HG02798 (cell line): ENCODE results near the gene PSMD2.
"Not testable (repeated sequence)": the region's sequence is repeated elsewhere in the genome, so short reads cannot be mapped to it uniquely, and the experiment has no call there.

Experiments
- ATAC-seq: cut with Tn5 transposase; IDR thresholded peaks from one replicate; pipeline ENCODE4 v1.9.1; 2021; ENCODE audit warnings: mild to moderate bottlenecking; ENCODE audit not compliant: unreplicated experiment, poor library complexity

Gene PSMD2

GRCh38 chr3:184337981-184338380 lies 38.9 kb downstream of the PSMD2 start:
- ATAC-seq, result no peak

DNA sequence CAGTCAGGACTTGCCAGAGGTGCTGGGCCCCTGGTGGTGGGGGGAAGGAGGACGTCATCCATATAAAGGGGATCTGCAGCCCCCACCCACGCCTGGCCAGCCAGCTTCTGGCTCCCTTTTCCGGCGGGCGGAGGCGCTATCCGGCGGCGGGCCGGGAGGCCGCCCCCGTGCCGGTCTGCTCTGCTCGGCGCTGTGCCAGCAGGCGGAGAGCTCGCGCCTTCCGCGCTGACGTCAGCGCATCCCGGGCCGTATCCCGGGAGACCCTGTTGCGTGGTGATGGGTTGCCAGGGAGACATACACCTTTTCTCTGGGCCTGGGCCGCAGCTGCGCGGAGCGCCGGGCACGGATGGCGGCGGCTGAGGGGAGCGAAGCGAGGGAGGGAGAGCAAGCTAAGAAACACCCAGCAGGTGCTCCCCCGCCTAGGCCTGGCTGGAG lies 39.5 kb downstream of the PSMD2 start:
- no peak for ATAC-seq

GRCh38 chr3:184339001-184339400 lies 40.0 kb downstream of the PSMD2 start:
- no peak for ATAC-seq

DNA sequence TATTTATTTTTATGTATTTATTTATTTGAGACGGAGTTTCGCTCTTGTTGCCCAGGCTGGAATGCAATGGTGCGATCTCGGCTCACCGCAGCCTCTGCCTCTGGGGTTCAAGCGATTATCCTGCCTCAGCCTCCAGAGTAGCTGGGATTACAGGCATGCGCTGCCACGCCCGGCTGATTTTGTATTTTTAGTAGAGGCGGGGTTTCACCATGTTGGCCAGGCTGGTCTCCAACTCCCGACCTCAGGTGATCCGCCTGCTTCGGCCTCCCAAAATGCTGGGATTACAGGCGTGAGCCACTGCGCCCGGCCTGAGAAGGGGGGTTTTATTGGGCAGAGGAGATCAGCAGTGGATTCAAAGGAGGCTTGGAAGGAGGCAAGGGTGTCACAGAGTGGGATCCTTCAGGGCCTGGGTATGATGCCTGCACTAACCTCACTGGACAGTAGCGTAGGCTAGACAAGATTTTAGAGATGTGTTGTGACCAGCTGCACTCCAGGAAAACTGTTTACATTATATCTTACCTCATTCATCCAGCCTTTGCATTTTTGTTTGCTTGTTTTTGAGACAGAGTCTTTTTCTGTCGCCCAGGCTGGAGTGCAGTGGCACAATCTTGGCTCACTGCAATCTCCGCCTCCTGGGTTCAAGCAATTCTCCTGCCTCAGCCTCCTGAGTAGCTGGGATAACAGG lies 40.6 kb downstream of the PSMD2 start:
- not testable (repeated sequence) for ATAC-seq

DNA sequence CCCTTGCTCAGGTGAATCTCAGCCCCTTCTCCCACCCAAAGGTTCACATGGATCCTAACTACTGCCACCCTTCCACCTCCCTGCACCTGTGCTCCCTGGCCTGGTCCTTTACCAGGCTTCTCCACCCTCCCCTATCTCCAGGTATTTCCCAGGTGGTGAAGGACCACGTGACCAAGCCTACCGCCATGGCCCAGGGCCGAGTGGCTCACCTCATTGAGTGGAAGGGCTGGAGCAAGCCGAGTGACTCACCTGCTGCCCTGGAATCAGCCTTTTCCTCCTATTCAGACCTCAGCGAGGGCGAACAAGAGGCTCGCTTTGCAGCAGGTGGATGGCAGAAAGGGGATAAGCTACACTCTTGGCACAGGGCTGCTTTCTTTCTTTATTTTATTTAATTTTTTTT lies 42.9 kb downstream of the PSMD2 start:
- ATAC-seq, result no peak

DNA sequence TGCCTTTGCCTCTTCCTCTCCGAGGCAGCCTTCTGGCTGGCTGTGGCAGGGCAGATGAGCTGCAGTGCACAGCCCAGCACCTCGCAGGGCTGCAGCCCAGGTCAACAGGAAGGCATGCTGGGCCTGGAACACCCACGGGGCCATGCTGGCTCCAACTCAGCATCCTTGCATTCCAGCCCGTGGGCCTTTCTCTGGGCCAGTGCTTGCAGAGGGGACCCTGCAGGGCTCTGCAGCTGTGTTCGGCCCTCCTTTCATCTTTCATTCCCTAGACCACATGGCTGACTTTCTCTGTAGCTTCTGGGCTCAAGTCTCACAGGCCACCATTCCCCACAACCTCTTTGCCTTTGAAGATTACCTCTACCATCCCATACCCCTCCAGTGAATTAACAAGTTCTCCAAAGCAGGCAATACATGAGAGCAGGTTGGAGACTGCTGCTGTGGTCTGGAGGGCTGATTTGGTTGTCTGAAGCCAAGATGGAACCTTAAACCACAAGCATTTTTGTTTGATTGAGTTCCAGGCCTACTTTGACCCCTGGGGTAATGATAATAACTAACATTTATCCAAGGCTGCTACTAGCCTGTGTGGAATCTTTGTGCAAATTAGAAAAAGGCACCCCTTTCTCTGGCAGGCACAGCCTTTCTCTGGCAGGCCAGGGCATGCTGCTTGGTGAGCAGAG lies 44.3 kb downstream of the PSMD2 start:
- no peak for ATAC-seq

GRCh38 chr3:184344579-184345316 lies 45.7 kb downstream of the PSMD2 start:
- ATAC-seq, result no peak

DNA sequence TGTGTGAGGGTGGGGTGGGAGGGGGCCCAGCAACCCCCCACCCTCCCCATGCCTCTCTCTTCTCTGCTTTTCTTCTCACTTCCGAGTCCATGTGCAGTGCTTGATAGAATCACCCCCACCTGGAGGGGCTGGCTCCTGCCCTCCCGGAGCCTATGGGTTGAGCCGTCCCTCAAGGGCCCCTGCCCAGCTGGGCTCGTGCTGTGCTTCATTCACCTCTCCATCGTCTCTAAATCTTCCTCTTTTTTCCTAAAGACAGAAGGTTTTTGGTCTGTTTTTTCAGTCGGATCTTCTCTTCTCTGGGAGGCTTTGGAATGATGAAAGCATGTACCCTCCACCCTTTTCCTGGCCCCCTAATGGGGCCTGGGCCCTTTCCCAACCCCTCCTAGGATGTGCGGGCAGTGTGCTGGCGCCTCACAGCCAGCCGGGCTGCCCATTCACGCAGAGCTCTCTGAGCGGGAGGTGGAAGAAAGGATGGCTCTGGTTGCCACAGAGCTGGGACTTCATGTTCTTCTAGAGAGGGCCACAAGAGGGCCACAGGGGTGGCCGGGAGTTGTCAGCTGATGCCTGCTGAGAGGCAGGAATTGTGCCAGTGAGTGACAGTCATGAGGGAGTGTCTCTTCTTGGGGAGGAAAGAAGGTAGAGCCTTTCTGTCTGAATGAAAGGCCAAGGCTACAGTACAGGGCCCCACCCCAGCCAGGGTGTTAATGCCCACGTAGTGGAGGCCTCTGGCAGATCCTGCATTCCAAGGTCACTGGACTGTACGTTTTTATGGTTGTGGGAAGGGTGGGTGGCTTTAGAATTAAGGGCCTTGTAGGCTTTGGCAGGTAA lies 46.5 kb downstream of the PSMD2 start:
- ATAC-seq, result no peak

- ATAC-seq, result no peak
Measured at GRCh38 chr3:184346480-184347190, 47.6 kb downstream of the PSMD2 start.

DNA sequence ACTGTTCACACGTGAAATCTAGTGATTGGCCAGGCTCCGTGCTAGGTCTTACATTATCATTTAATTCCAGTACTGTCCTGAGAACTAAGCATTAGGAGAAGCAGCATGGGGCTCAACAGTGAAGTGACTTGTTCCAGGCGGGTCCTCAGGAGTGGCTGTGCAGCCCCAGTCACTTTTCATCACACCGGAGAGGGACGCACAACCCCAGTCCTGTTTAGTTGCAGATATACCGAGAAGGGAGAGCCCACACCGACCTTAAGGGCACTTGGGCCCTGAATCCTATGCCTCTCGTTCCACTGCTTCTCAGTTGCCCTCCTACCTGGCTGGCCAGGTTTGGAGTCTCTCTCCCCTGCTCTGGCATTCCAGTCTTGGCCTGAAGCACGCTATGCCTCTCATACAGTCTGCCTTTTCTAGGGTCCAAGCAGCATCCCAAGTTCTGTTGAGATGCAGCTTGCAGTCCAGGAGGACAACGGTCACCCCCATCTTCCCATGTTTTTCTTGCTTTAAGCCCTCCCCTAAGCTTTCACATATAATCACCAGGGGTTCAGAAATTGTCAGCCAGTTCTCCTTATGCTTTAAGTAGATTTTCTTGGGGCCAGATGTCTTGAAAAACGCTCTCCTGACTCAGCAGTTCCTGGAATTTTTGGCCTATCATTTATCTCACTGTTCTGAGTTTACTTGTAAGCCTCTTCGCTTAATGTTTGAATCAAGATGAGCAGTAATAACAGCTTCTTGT lies 48.4 kb downstream of the PSMD2 start:
- ATAC-seq, result no peak

DNA sequence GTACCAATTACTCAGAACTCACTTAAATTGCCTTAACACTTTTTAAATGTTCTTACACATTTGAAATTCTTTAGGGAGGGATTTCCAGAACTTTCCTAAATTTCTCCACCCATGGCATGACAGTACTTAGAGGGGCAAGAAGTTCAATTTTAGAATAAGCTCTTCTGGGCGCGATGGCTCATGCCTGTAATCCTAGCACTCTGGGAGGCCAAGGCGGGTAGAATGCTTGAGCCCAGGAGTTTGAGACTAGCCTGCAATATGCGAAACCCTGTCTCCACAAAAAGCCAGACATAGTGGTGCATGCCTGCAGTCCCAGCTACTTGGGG lies 49.0 kb downstream of the PSMD2 start:
- ATAC-seq, result no peak

DNA sequence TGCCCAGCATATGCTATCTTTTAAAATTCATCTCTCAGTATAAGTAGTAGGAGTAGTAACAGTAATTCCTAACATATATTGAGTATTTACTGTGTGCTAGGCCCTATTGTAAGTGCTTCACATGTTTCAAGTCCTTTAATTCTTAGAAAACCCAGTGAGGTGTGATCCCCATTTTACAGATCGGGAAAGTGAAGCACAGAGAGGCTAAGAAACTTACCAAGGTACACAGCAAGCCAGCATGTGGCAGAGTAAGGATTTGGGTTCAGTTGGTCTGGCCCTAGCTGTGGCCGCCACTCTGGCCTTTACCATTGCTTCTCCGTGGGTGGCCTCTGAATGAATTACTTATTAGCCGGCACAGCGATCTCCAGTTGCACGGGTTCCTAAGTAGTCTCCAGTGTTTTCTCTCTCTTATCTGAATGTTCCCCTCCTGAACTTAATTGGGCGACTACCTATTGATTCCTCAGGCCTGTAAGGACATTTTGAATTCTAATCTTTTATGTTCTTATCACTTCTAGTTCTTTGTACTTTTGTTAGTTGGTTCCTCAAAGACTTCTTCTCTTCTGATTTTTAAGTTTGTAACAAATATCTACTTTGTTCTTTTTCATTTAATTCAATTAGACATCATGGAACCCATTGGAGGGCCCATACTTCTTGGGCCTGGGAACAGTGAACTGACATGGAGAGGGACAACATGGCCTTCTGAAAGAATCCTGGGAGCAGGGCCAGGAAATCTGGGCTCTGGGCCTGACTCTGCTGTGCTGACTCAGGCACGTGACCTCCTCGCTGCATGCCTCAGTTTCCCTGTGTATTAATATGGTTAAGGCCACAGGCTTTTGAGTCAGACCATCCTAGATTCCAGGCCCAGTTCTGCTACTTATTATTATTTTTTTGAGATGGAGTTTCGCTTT lies 50.8 kb downstream of the PSMD2 start:
- ATAC-seq, result no peak

DNA sequence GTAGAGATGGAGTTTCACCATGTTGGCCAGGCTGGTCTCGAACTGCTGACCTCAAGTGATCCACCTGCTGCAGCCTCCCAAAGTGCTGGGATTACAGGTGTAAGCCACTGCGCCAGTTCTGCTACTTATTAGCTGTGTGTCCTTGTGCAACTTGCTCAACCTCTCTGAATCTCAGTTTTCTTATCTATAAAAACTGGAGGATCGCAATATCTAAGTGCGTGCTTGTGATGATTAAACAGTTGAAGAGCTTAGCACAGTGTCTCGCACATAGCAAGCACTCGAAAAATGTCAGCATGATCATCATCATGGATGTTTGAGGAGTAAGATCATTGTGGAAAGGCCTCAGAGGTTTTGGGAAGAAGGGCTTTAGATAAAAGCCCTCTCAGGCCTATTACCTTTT lies 51.6 kb downstream of the PSMD2 start:
- ATAC-seq, result no peak

- no peak for ATAC-seq
Measured at GRCh38 chr3:184351511-184352148, 52.6 kb downstream of the PSMD2 start.

- ATAC-seq, result no peak
Measured at GRCh38 chr3:184352149-184352785, 53.2 kb downstream of the PSMD2 start.

DNA sequence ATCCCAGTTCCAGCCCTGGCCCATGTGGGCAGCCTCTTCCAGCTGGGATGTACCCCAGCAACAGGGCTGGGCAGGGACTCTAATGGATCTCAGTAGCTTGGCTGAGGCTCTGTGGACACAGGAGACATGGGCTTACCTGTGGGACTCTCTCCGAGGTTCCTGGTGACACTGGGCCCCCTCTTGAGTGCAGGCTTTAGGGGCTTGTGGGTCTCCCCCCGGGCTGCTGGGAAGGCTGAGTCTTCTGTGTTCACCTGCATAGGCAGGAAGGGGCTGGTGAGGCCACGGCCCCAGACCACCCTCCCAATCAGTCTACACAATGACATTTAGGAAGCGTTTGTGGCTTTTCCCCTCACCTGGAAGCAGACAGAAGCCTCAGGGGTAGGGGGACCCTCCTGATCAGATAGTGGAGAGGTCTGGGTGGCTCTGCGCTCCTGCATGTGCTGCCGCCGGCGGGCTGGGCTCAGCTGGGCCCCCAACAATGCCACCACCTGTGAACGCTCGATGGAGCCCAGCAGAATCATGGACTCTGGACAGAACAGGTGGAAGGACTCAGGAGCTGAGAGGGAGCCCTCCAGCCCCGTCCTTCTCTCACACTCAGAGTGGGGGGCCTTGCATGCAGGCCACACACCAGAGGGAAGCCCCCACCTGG lies 54.0 kb downstream of the PSMD2 start:
- ATAC-seq, result no peak

- ATAC-seq, result no peak
Measured at GRCh38 chr3:184353546-184353941, 54.5 kb downstream of the PSMD2 start.
